NCI-H1092 (cell line): ENCODE data around the gene SERP2.

Experiments used
- DNase-seq: peaks from one replicate; lab custom pipeline; 2025; lab: John Stamatoyannopoulos, UW

Gene SERP2

GRCh38 chr13:44435919-44436510 is 62.4 kb downstream of the SERP2 start:
- no peak for DNase-seq

DNA sequence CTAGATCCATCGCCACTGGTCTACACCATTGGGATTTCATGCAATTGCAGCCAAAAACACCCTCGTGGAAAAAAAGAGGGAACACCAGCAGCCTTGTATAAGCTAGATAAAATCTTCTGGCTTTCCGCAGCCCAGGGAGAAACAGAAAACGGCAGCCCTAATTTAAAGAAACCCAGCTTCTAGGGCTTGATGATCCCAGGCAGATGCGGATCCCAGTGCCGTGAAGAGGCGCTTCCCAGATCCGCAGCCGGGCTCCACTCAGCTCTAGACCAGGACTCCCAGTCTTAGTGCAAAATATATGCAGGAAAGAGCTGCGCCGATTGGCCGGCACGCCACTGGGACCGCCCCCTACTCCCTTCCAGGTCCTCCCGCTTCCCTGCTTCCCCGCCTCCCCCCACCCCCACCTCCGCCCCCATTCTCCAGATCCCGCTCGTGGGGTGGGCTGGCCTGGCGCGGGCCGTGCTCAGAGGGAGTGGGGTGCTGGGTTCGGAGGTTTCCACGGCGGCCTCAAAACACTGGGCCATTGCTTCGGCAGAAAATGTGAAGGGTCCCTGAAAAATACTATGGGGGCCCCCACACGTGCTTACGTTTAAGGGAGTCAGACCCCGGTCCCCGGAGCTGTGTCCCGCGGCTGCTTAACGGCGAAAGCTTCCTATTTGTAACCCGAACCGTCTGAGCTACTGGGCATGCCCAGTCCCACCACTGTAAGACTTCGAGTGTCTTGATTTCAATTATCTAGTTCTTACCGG is 63.1 kb downstream of the SERP2 start:
- DNase-seq: peak; percentile 88

DNA sequence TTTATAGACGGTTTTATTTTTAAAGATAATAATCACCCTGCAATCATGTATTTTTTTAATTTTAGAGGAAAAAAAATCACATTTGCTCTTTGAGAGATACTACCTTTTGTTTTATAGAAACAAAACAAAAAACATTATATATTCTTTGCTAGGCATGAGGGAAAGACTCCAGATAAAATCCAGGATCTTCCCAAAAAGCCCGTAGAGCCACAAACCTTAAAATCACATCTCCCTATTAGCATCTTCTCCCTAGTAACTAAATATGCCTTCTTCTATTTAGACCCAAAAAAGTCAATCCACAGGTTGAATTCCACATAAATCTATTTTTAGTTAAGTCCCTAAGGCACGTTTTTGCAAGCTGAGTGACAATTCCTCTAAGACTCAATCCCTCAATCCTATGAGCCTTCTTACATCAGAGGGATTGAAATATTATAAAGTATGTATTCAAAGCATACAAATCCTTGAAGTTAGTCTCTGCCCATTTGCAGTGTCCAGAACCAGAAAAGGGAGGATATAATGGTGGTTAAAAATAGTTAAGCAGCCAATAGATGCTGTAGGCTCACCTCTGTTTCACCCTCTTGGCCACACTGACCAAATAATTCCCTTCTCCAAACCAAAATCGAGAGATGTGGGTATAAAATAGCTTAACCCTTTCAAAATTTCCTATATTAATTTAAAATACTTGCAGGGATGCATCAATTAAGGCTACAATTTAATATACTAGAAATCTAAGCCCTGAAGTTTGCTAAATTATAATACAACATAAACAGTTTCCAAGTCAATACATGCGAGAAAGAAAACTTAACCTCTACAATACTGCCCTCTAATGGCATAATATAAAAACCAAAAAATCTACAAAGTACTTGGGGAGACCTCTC is 64.0 kb downstream of the SERP2 start:
- no peak for DNase-seq

GRCh38 chr13:44438234-44438579 is 64.6 kb downstream of the SERP2 start:
- DNase-seq: no peak

GRCh38 chr13:44439452-44440024 is 65.9 kb downstream of the SERP2 start:
- DNase-seq: no peak

GRCh38 chr13:44440046-44440608 is 66.5 kb downstream of the SERP2 start:
- DNase-seq: no peak
